LNCAP (cell line): ENCODE data around the gene UBQLN1.

Experiments used
- CTCF ChIP-seq: fragments of 450-650 bp; IDR thresholded peaks from 2 replicates; pipeline ENCODE4 v1.5.1; 2017; ENCODE audit warnings: mild to moderate bottlenecking

Gene UBQLN1

DNA sequence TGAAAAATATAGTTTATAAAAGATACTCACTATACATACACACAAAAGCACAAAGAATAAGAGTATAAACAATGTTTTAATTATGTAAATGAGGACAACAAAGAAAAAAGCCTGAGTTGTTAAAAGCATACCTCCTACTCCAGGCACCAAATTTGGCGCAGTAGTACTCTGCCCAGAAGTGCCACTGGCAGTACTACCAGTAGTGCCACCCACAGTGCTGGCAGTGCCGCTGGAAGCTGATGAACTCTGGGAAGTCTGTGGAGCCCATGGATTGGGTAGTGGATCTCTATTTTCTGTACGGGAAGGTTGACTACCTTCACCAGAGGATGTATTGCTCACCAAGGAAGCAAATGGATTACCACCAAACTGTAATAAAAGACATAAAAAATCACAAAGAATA, 30.2 kb downstream of the UBQLN1 start:
- no peak for TF ChIP-seq CTCF

DNA sequence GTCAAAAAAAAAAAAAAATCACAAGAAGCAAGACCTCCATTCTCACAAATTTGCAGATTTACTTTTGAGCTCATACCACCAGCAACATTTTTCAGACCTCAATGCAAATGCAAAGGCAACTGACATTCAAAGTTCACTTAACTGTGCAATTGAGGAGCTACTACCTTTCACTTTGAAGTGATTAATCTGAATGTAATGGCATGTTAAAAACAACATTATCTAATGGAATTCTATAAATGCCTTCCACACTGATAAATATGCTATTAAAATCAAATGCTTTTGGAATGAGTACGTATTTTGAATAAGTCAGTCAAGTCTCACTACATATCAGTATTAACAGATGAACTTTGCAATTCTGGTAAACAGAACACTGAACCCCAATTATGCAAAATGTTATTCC, 32.3 kb downstream of the UBQLN1 start:
- TF ChIP-seq CTCF = no peak

- no peak for TF ChIP-seq CTCF
Measured at GRCh38 chr9:83671451-83671850, 36.3 kb downstream of the UBQLN1 start.

DNA sequence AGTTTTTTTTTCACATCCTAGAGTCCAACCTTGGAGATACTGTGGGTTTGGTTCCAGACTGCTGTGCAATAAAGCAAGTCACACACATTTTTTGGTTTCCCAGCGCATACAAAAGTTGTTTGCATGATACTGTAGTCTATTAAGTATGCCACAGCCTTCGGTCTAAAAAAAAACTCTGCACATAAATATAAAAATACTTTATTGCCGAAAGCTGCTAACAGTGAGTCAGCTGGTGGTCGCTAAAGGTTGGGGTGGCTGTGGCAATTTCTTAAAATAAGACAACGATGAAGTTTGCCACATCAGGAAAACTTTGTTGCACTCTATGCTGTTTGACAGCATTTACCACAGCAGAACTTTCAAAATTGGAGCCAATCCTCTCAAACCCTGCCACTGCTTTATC, 37.4 kb downstream of the UBQLN1 start:
- no peak for TF ChIP-seq CTCF

GRCh38 chr9:83669067-83669466, 38.7 kb downstream of the UBQLN1 start:
- no peak for TF ChIP-seq CTCF

DNA sequence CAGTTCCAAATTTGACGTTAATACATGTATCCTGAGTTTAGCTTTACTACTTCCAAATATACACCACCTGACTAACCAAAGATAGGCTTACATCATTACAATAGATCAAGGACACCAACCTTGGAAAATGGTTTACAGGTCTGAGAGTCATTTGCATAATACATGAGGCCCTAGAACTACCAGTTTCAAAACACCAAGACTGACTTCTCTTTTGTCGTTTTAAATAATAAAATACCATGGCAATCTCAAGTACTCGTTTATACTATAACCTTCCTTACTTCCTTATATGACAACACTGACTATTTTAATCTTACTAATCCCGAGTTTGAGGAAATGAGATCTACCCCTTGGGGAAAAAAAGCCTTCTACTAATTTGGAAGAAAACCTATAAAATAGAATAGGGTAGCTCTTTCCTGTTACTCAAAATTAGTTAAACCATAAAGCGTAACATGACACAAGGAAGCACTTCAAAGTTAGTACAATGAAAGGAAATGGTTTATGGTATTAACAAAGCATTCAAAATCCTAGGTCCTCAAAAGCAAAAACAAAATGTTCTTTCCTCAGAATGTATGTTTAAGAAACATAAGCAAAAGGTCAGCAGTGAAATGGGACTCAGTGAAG, 42.1 kb downstream of the UBQLN1 start:
- TF ChIP-seq CTCF = no peak

- TF ChIP-seq CTCF = no peak
Measured at GRCh38 chr9:83662933-83663332, 44.8 kb downstream of the UBQLN1 start.

DNA sequence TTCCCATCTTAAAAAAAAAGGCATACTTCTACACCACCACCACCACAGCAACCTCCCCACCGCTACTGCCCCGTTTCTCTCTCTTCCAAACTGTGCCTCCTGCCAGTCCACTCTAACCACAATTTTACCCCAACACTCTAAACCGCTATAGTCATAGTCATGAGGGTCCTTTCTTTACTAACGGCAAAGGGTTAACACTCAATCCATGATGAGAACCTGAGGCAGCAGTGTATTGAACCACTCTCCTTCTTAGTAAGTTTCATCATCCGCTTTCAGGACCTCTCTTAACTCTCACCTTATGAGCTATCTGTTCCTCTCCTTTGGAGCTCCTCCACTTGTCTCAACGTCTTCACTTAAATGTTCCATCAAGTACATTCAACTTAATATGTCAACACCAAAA, 50.8 kb downstream of the UBQLN1 start:
- no peak for TF ChIP-seq CTCF
